GM21447 (cell line): Measurements from ENCODE around the gene TSGA10IP.

Source experiments
- ATAC-seq: cut with Tn5 transposase; IDR thresholded peaks from one replicate; pipeline ENCODE4 v1.9.1; 2021; ENCODE audit not compliant: unreplicated experiment

Gene TSGA10IP

GRCh38 chr11:66003291-66003690 lies 58.0 kb downstream of the TSGA10IP start:
- no peak for ATAC-seq

GRCh38 chr11:66004186-66004585 lies 58.9 kb downstream of the TSGA10IP start:
- ATAC-seq, result no peak

GRCh38 chr11:66006134-66006890 lies 61.0 kb downstream of the TSGA10IP start:
- ATAC-seq, result no peak

- ATAC-seq, result no peak
Measured at GRCh38 chr11:66006891-66007176, 61.6 kb downstream of the TSGA10IP start.

GRCh38 chr11:66007201-66007634 lies 61.9 kb downstream of the TSGA10IP start:
- ATAC-seq, result no peak

GRCh38 chr11:66008095-66008467 lies 62.8 kb downstream of the TSGA10IP start:
- no peak for ATAC-seq

- ATAC-seq, result no peak
Measured at GRCh38 chr11:66008468-66009101, 63.3 kb downstream of the TSGA10IP start.
